HepG2 (cell line): ENCODE measurements around the gene KCNQ5.

ENCODE experiments used
- CENPX ChIP-seq: sonication (generic); formaldehyde crosslinking; IDR thresholded peaks from 2 replicates; pipeline ENCODE4 v1.9.0; 2021; ENCODE audit warnings: mild to moderate bottlenecking, missing genetic modification reagents, moderate library complexity
- CTCF ChIP-seq: sonication (generic); formaldehyde crosslinking; IDR thresholded peaks from 2 replicates; pipeline ENCODE4 v1.5.0; 2020; ENCODE audit warnings: mild to moderate bottlenecking, missing genetic modification reagents, moderate library complexity
- ETV5 ChIP-seq: IDR thresholded peaks from 2 replicates; pipeline ENCODE4 v1.6.1; 2018; ENCODE audit warnings: missing biosample characterization, missing genetic modification reagents, inconsistent platforms, borderline replicate concordance

- TF ChIP-seq CENPX (CRISPR knock-in tag) (no peak), ETV5 (no peak), CTCF (CRISPR knock-in tag) (no peak)
These were observed 91.0 kb downstream of the KCNQ5 start for GRCh38 chr6:72712910-72713309.
